Right lung (tissue), 5 donors: Measurements from ENCODE around the gene CELA3A. TPM values are rescaled to one million over a fixed set of nuclear protein-coding genes. Genes with fewer than 3 reads are reported as not detected.

ENCODE experiments used
- DNase-seq, 2 donors: peaks; one replicate each; pipeline ENCODE4 v3.0.0-alpha.2; 2013
- polyA plus RNA-seq, 5 donors: library from polyadenylated mRNA; unstranded; fragments of 120-200 nt; gene quantifications; one replicate each; pipeline versions ENCODE4 v1.2.1 to v1.2.3, GENCODE V29; 2013; ENCODE audit warnings: inconsistent platforms in 1 of 5, low replicate concordance in 1 of 5; ENCODE audit not compliant: insufficient read length in 5 of 5, insufficient read depth in 1 of 5

Gene CELA3A
- polyA plus RNA-seq, 5 donors, result not detected

- DNase-seq, result no peak
Measured at GRCh38 chr1:22048351-22049192, 47.1 kb downstream of the CELA3A start.

- DNase-seq, result no peak
Measured at GRCh38 chr1:22050330-22050729, 48.9 kb downstream of the CELA3A start.

- DNase-seq, result no peak
Measured at GRCh38 chr1:22051607-22052114, 50.2 kb downstream of the CELA3A start.

- peak; percentile 94 to 96 for DNase-seq
Measured at GRCh38 chr1:22052115-22053016, 50.9 kb downstream of the CELA3A start, which contains the start of gene CDC42. Gene CDC42, plus strand, starts transcription at chr1:22052709. Its CDS starts 25,770 bp downstream, at chr1:22078479.

- DNase-seq, result peak; percentile 71 to 77
Measured at GRCh38 chr1:22053017-22053860, 51.8 kb downstream of the CELA3A start.

- no peak for DNase-seq
Measured at GRCh38 chr1:22053861-22054770, 52.7 kb downstream of the CELA3A start.

GRCh38 chr1:22055463-22055862, 54.0 kb downstream of the CELA3A start:
- no peak for DNase-seq

GRCh38 chr1:22056043-22056442, 54.6 kb downstream of the CELA3A start:
- DNase-seq, result no peak

GRCh38 chr1:22056936-22057335, 55.5 kb downstream of the CELA3A start:
- DNase-seq, result no peak

GRCh38 chr1:22057861-22058260, 56.4 kb downstream of the CELA3A start:
- DNase-seq, result no peak

Other genes starting within 250 kb of the CELA3A start
- 10 to 100 TPM; 58.1 to 94.4 (median 83.9) TPM for gene USP48, start 218.5 kb upstream of the CELA3A start, polyA plus RNA-seq
- gene LDLRAD2, start 189.4 kb upstream of the CELA3A start, polyA plus RNA-seq, result 1 to 10 TPM; 3.6 to 6.6 (median 4.2) TPM
- 100 to 1,000 TPM; 109 to 232 (median 147) TPM for gene HSPG2, start 64.3 kb upstream of the CELA3A start, polyA plus RNA-seq
- gene CELA3B, start 24.6 kb upstream of the CELA3A start, polyA plus RNA-seq, result under 1 TPM in 2 of 5 donors, not detected in 3; 0.47 to 0.48 TPM
- gene CDC42, start 51.1 kb downstream of the CELA3A start, polyA plus RNA-seq, result 100 to 1,000 TPM; 323 to 425 (median 352) TPM
- 1 to 10 TPM; 2.1 to 4.5 (median 3.0) TPM for gene WNT4, start 141.4 kb downstream of the CELA3A start, polyA plus RNA-seq